Measurements from ENCODE around the gene NCK2.

GRCh38 chr2:105869341-105869740, 124.6 kb downstream of the NCK2 start:
- TF ChIP-seq CTCF (IDR thresholded peaks at IDR 0.05) (no peak), MEF2A (IDR thresholded peaks at IDR 0.05; ENCODE audit: borderline replicate concordance, low read depth) (no peak), YY1 (IDR thresholded peaks at IDR 0.05; ENCODE audit: low read depth) (no peak), USF2 (IDR thresholded peaks at IDR 0.05; ENCODE audit: borderline replicate concordance, low read depth, low read length) (no peak), EP300 (IDR thresholded peaks at IDR 0.05; ENCODE audit: borderline replicate concordance in 1 of 2, low read depth in 1 of 2, low read length in 1 of 2) (no peak), RAD21 (IDR thresholded peaks at IDR 0.05; ENCODE audit: low read length) (no peak), RCOR1 (IDR thresholded peaks at IDR 0.05; ENCODE audit: low read length) (no peak), CHD2 (IDR thresholded peaks at IDR 0.05; ENCODE audit: low read length, partially characterized antibody) (no peak), TCF12 (IDR thresholded peaks at IDR 0.05) (no peak)

Data from SK-N-SH (cell line).